Endodermal cell (in vitro differentiated cells): Measurements from ENCODE around the gene DMBT1. TPM values are rescaled to one million over a fixed set of nuclear protein-coding genes. Genes with fewer than 3 reads are reported as not detected.

Experiments used
- DNase-seq: peaks from one replicate; pipeline ENCODE4 v3.0.0-alpha.2; 2017
- H3K27ac ChIP-seq: 2 replicates; pipeline ENCODE4 v1.5.1; 2013; ENCODE audit warnings: mild to moderate bottlenecking, low read depth, low read length, moderate library complexity
- H3K27me3 ChIP-seq: 2 replicates; pipeline ENCODE4 v1.6.1; 2013; ENCODE audit warnings: mild to moderate bottlenecking, low read length, moderate library complexity; ENCODE audit not compliant: insufficient read depth, control insufficient read depth, poor library complexity, severe bottlenecking
- H3K36me3 ChIP-seq: 2 replicates; pipeline ENCODE4 v1.7.0; 2013; ENCODE audit warnings: mild to moderate bottlenecking, low read length, moderate library complexity; ENCODE audit not compliant: control insufficient read depth, insufficient read depth
- H3K4me1 ChIP-seq: one replicate; pipeline ENCODE4 v1.7.0; 2013; ENCODE audit warnings: low read length; ENCODE audit not compliant: control insufficient read depth, insufficient read depth
- H3K4me3 ChIP-seq: 2 replicates; pipeline ENCODE4 v1.5.1; 2013; ENCODE audit warnings: mild to moderate bottlenecking, low read length, moderate library complexity
- H3K9ac ChIP-seq: 2 replicates; pipeline ENCODE4 v1.6.1; 2013; ENCODE audit warnings: mild to moderate bottlenecking, low read length, moderate library complexity; ENCODE audit not compliant: poor library complexity, severe bottlenecking; ENCODE audit errors: extremely low read depth
- H3K9me3 ChIP-seq: 2 replicates; pipeline ENCODE4 v1.6.1; 2013; ENCODE audit warnings: mild to moderate bottlenecking, low read length, moderate library complexity; ENCODE audit not compliant: control insufficient read depth
- H3K27ac Mint-ChIP-seq: 2 replicates; pipeline ENCODE4 v1.8.0; 2020; ENCODE audit warnings: mixed read lengths
- H3K27me3 Mint-ChIP-seq: 2 replicates; pipeline ENCODE4 v1.8.0; 2021; ENCODE audit warnings: mild to moderate bottlenecking, mixed read lengths; ENCODE audit not compliant: insufficient read depth
- H3K36me3 Mint-ChIP-seq: 2 replicates; pipeline ENCODE4 v1.8.0; 2020; ENCODE audit warnings: low read depth, mixed read lengths
- H3K4me1 Mint-ChIP-seq: 2 replicates; pipeline ENCODE4 v1.8.0; 2020; ENCODE audit warnings: mixed read lengths
- H3K4me3 Mint-ChIP-seq: 2 replicates; pipeline ENCODE4 v1.8.0; 2020; ENCODE audit warnings: mild to moderate bottlenecking, moderate library complexity, mixed read lengths
- H3K9me3 Mint-ChIP-seq: 2 replicates; pipeline ENCODE4 v1.8.0; 2020; ENCODE audit warnings: mild to moderate bottlenecking, mixed read lengths
- WGBS, 2 experiments: methylation state at CpG; one replicate each; pipeline versions ENCODE4 v1.1.5 to v1.1.7; 2013; ENCODE audit warnings: missing lambda C conversion rate in 2 of 2, mixed read lengths in 1 of 2; ENCODE audit not compliant: insufficient coverage in 1 of 2, insufficient read length in 1 of 2; 5-methylcytosine and 5-hydroxymethylcytosine counted together
- total RNA-seq, 2 donors: library from RNA; stranded (reverse); fragmentation: NEBNext Ultra II Directional in 1 of 2; extraction: Animal tissue kit (Norgen Biotek cat#: 25700) in 1 of 2; gene quantifications; 2 replicates in 1 of 2; 3 replicates in 1 of 2; pipeline ENCODE4 v1.2.1, GENCODE V29; 2021
- TF ChIP-seq, protein P1 (sequence below): fragments of 200-600 bp; sonication (generic); conservative IDR thresholded peaks from 2 replicates; pipeline ENCODE4 v1.5.0; 2021; ENCODE audit warnings: antibody characterized with exemption, mild to moderate bottlenecking

The DMBT1 gene
- total RNA-seq, 2 donors from 2014 or later, result not detected

DNA sequence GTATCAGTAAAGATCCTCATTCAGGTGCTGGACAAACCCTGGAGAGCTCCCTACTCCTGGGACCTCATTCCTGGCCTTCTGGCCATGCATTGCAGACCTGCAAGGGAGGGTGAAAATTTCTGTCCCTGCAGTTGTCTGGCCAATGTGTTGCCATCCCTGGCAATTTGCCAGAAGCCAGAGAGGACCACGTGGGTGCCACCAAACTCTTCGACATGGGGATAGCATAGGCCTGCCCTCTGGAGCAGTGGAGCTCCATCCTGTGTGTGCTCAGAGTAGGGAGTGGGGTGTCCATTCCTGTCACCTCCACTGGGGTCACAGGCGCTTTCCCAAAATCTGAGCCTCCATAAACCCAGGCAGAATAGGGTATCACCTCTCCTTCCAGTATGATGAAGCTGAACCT, 31.2 kb downstream of the DMBT1 start:
- no peak overlapping the region for H3K4me3 ChIP-seq
- H3K36me3 ChIP-seq, result no peaks in the 10 kb centered on the region
- 74 to 75% methylated on average over 3 of the region's 3 CpGs for WGBS, 2 experiments
- no peaks in the 10 kb centered on the region for H3K27me3 ChIP-seq
- H3K9me3 Mint-ChIP-seq, result no peaks in the 10 kb centered on the region
- H3K9me3 ChIP-seq, result no peaks in the 10 kb centered on the region
- H3K4me1 Mint-ChIP-seq, result no peaks in the 10 kb centered on the region
- H3K27ac Mint-ChIP-seq, result no peak overlapping the region
- no peak for DNase-seq
- no peak overlapping the region for H3K27ac ChIP-seq
- H3K36me3 Mint-ChIP-seq, result no peaks in the 10 kb centered on the region
- H3K9ac ChIP-seq, result no peak overlapping the region
- H3K4me3 Mint-ChIP-seq, result no peak overlapping the region
- peaks cover 29% of the 10 kb centered on the region for H3K27me3 Mint-ChIP-seq
- H3K4me1 ChIP-seq, result no peaks in the 10 kb centered on the region
- TF ChIP-seq, protein P1, sequence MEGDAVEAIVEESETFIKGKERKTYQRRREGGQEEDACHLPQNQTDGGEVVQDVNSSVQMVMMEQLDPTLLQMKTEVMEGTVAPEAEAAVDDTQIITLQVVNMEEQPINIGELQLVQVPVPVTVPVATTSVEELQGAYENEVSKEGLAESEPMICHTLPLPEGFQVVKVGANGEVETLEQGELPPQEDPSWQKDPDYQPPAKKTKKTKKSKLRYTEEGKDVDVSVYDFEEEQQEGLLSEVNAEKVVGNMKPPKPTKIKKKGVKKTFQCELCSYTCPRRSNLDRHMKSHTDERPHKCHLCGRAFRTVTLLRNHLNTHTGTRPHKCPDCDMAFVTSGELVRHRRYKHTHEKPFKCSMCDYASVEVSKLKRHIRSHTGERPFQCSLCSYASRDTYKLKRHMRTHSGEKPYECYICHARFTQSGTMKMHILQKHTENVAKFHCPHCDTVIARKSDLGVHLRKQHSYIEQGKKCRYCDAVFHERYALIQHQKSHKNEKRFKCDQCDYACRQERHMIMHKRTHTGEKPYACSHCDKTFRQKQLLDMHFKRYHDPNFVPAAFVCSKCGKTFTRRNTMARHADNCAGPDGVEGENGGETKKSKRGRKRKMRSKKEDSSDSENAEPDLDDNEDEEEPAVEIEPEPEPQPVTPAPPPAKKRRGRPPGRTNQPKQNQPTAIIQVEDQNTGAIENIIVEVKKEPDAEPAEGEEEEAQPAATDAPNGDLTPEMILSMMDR, result no peak

- Histone ChIP-seq H3K36me3 (no peaks in the 10 kb centered on the region), H3K9me3 (no peaks in the 10 kb centered on the region), H3K27ac (no peak overlapping the region), H3K4me3 (no peak overlapping the region), H3K9ac (no peak overlapping the region), H3K27me3 (no peaks in the 10 kb centered on the region), H3K4me1 (no peaks in the 10 kb centered on the region)
- no peaks in the 10 kb centered on the region for H3K36me3 Mint-ChIP-seq
- WGBS, 2 experiments, result 90% methylated on average over 2 to 10 of the region's 10 CpGs
- no peaks in the 10 kb centered on the region for H3K4me1 Mint-ChIP-seq
- TF ChIP-seq, protein P1, result no peak
- no peak overlapping the region for H3K27ac Mint-ChIP-seq
- peaks cover 27% of the 10 kb centered on the region for H3K27me3 Mint-ChIP-seq
- no peak overlapping the region for H3K4me3 Mint-ChIP-seq
- no peak for DNase-seq
- no peaks in the 10 kb centered on the region for H3K9me3 Mint-ChIP-seq
These were observed 31.6 kb downstream of the DMBT1 start for GRCh38 chr10:122592161-122592560.

DNA sequence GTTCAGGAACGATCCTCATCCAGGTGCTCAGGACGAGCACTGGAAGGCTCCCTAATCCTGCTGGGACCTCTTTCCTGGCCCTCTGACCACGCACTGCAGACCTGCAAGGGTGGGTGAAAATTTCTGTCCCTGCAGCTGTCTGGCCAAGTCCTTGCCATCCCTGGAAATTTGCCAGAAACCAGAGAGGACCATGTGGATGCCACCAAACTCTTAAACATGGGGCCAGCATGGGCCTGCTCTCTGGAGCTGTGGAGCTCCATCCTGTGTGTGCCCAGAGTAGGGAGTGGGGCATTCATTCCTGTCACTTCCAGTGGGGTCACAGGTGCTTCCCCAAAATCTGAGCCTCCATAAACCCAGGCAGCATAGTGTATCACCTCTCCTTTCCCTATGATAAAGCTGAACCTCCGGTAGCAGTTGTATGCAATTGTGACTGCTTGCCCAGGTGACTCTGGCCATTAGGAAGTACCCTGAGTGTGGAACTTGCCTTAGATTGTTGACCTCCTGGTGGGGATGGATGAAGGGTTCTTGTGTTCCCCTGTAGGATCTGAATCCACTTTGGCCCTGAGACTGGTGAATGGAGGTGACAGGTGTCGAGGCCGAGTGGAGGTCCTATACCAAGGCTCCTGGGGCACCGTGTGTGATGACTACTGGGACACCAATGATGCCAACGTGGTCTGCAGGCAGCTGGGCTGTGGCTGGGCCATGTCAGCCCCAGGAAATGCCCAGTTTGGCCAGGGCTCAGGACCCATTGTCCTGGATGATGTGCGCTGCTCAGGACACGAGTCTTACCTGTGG, 57.1 kb downstream of the DMBT1 start:
- Mint-ChIP-seq H3K27ac (no peak overlapping the region), H3K27me3 (peaks cover 4% of the 10 kb centered on the region), H3K9me3 (peaks cover 13% of the 10 kb centered on the region), H3K36me3 (no peaks in the 10 kb centered on the region), H3K4me1 (no peaks in the 10 kb centered on the region), H3K4me3 (no peak overlapping the region)
- DNase-seq, result no peak
- no peaks in the 10 kb centered on the region for H3K36me3 ChIP-seq
- H3K9ac ChIP-seq, result no peak overlapping the region
- no peaks in the 10 kb centered on the region for H3K4me1 ChIP-seq
- TF ChIP-seq, protein P1, result no peak
- H3K9me3 ChIP-seq, result no peaks in the 10 kb centered on the region
- H3K4me3 ChIP-seq, result no peak overlapping the region
- H3K27ac ChIP-seq, result no peak overlapping the region
- WGBS, 2 experiments, result 79 to 80% methylated on average over 2 to 10 of the region's 10 CpGs
- no peaks in the 10 kb centered on the region for H3K27me3 ChIP-seq
